Skin of body (tissue), 3 donors: ENCODE data around the gene PLEKHG4B. TPM values are rescaled to one million over a fixed set of nuclear protein-coding genes. Genes with fewer than 3 reads are reported as not detected.
"Not testable (repeated sequence)": the region's sequence is repeated elsewhere in the genome, so short reads cannot be mapped to it uniquely, and the experiment has no call there.

ENCODE experiments used
- DNase-seq: peaks from one replicate; lab custom pipeline; 2025; lab: John Stamatoyannopoulos, UW
- small RNA-seq: library from RNA; depleted of rRNA; stranded (forward); fragments of <200 nt; gene quantifications from one replicate; pipeline ENCODE3, GENCODE V24; 2014; ENCODE audit warnings: low replicate concordance
- total RNA-seq: library from RNA; depleted of rRNA; stranded (reverse); fragments of >200 nt; gene quantifications from one replicate; pipeline ENCODE4 v1.2.3, GENCODE V29; 2014

Gene PLEKHG4B
- total RNA-seq, 1 donor from 2014 or later: 6.0 TPM

- DNase-seq: no peak
These were observed 126.7 kb downstream of the PLEKHG4B start for GRCh38 chr5:218457-219291.

- no peak for DNase-seq
These were observed 127.5 kb downstream of the PLEKHG4B start for GRCh38 chr5:219460-219863.

GRCh38 chr5:219991-220390 is 128.0 kb downstream of the PLEKHG4B start:
- DNase-seq: no peak

GRCh38 chr5:222951-223715 is 131.2 kb downstream of the PLEKHG4B start:
- DNase-seq: not testable (repeated sequence)

GRCh38 chr5:223791-224190 is 131.8 kb downstream of the PLEKHG4B start:
- DNase-seq: no peak

GRCh38 chr5:225334-225733 is 133.4 kb downstream of the PLEKHG4B start:
- no peak for DNase-seq

- not testable (repeated sequence) for DNase-seq
These were observed 135.4 kb downstream of the PLEKHG4B start for GRCh38 chr5:227375-227774.

GRCh38 chr5:228886-229285 is 136.9 kb downstream of the PLEKHG4B start:
- no peak for DNase-seq

GRCh38 chr5:230711-231110 is 138.7 kb downstream of the PLEKHG4B start:
- DNase-seq: no peak

- DNase-seq: no peak
These were observed 139.7 kb downstream of the PLEKHG4B start for GRCh38 chr5:231661-232060.

- DNase-seq: not testable (repeated sequence)
These were observed 141.5 kb downstream of the PLEKHG4B start for GRCh38 chr5:233426-233825.

- no peak for DNase-seq
These were observed 142.5 kb downstream of the PLEKHG4B start for GRCh38 chr5:234450-234849.

- DNase-seq: not testable (repeated sequence)
These were observed 143.6 kb downstream of the PLEKHG4B start for GRCh38 chr5:235527-235926.

GRCh38 chr5:237931-238330 is 146.0 kb downstream of the PLEKHG4B start:
- DNase-seq: not testable (repeated sequence)

Small RNA genes within 50 kb of the gene (small RNA-seq; reads per million reads assigned to genes)
- gene RF00019: not detected

Other genes starting within 250 kb of the PLEKHG4B start
- gene LRRC14B, start 99.3 kb downstream of the PLEKHG4B start, total RNA-seq: 0.79 TPM
- gene CCDC127, start 126.0 kb downstream of the PLEKHG4B start, total RNA-seq: 4.8 TPM
- 68.4 TPM for gene SDHA, start 126.2 kb downstream of the PLEKHG4B start, total RNA-seq
- gene PDCD6, start 179.5 kb downstream of the PLEKHG4B start, total RNA-seq: 68.9 TPM
- gene AHRR, start 229.5 kb downstream of the PLEKHG4B start, total RNA-seq: 11.9 TPM